Progenitor cell of endocrine pancreas (in vitro differentiated cells): Measurements from ENCODE around the gene SYNPO2. TPM values are rescaled to one million over a fixed set of nuclear protein-coding genes. Genes with fewer than 3 reads are reported as not detected.

ENCODE experiments used
- DNase-seq: peaks from one replicate; pipeline ENCODE4 v3.0.0; 2021; ENCODE audit warnings: low spot score; ENCODE audit not compliant: unreplicated experiment
- H3K27ac Mint-ChIP-seq: 2 replicates; pipeline ENCODE4 v1.8.0; 2021; ENCODE audit warnings: mild to moderate bottlenecking, moderate library complexity, mixed read lengths
- H3K27me3 Mint-ChIP-seq: 2 replicates; pipeline ENCODE4 v1.8.0; 2021; ENCODE audit warnings: mixed read lengths
- H3K36me3 Mint-ChIP-seq: 2 replicates; pipeline ENCODE4 v1.8.0; 2022; ENCODE audit warnings: mixed read lengths; ENCODE audit not compliant: insufficient read depth
- H3K4me1 Mint-ChIP-seq: 2 replicates; pipeline ENCODE4 v1.8.0; 2021; ENCODE audit warnings: low read depth, mixed read lengths
- H3K4me3 Mint-ChIP-seq: 2 replicates; pipeline ENCODE4 v1.8.0; 2021; ENCODE audit warnings: low read depth, mild to moderate bottlenecking, moderate library complexity, mixed read lengths
- H3K9me3 Mint-ChIP-seq: 2 replicates; pipeline ENCODE4 v1.8.0; 2021; ENCODE audit warnings: low read depth, mixed read lengths
- total RNA-seq: library from RNA; stranded (reverse); gene quantifications from 2 replicates; pipeline ENCODE4 v1.2.1, GENCODE V29; 2021
- TF ChIP-seq, protein P1 (sequence below): fragments of 200-600 bp; sonication (generic); IDR thresholded peaks from one replicate; pipeline ENCODE4 v1.5.0; 2021; ENCODE audit warnings: antibody characterized with exemption, mild to moderate bottlenecking; ENCODE audit not compliant: unreplicated experiment

The SYNPO2 gene
- total RNA-seq, 1 donor from 2014 or later, result 1.3 TPM

DNA sequence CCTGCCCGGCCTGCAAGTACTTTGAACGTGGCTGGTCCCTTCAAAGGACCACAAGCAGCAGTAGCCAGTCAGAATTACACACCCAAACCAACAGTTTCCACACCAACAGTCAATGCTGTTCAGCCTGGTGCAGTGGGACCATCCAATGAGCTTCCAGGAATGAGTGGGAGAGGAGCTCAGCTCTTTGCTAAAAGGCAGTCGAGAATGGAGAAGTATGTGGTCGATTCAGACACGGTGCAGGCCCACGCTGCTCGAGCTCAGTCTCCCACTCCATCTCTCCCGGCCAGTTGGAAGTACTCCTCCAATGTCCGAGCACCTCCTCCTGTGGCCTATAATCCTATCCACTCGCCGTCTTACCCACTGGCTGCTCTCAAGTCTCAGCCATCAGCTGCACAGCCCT, 142.6 kb downstream of the SYNPO2 start:
- H3K4me3 Mint-ChIP-seq, result no peak overlapping the region
- H3K27me3 Mint-ChIP-seq, result peaks cover 10% of the 10 kb centered on the region
- H3K27ac Mint-ChIP-seq, result no peak overlapping the region
- peaks cover 3% of the 10 kb centered on the region for H3K9me3 Mint-ChIP-seq
- no peak for DNase-seq
- H3K36me3 Mint-ChIP-seq, result no peaks in the 10 kb centered on the region
- peaks cover 3% of the 10 kb centered on the region for H3K4me1 Mint-ChIP-seq
- TF ChIP-seq, protein P1, sequence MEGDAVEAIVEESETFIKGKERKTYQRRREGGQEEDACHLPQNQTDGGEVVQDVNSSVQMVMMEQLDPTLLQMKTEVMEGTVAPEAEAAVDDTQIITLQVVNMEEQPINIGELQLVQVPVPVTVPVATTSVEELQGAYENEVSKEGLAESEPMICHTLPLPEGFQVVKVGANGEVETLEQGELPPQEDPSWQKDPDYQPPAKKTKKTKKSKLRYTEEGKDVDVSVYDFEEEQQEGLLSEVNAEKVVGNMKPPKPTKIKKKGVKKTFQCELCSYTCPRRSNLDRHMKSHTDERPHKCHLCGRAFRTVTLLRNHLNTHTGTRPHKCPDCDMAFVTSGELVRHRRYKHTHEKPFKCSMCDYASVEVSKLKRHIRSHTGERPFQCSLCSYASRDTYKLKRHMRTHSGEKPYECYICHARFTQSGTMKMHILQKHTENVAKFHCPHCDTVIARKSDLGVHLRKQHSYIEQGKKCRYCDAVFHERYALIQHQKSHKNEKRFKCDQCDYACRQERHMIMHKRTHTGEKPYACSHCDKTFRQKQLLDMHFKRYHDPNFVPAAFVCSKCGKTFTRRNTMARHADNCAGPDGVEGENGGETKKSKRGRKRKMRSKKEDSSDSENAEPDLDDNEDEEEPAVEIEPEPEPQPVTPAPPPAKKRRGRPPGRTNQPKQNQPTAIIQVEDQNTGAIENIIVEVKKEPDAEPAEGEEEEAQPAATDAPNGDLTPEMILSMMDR, result no peak

DNA sequence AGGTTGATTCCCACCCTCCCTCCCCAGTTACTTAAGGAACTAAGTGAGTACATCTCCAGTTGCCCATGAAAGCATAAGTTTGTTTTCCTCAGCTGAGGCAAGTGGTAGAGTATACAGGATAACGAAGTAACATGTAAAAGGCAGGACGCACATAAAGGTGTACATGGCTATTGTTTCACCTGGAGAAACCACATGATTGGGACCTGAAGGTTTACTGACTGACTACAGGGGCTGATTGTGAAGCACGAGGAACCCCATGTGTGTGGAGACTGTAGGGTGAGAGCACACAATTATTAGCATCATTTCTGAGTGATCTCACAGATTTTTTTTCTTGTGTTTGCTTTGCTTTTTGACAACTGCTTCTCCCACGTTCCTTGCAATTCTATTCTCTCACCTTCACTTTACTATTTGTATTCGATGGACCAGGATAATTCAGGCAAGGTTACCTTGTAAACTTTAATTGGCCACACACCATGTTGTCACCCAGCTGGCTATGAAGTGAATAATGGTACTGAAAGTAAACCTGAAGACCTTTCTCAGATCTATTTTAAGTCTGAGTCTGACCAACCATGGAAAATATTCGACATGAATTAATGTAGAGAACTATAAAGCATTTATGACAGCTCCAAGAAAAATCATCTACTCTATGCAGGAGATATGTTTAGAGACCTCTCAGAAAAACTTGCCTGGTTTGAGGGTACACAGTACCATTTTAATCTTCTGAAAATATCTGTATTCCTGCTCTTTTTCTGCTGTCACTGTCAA, 144.4 kb downstream of the SYNPO2 start:
- TF ChIP-seq, protein P1, result no peak
- H3K27me3 Mint-ChIP-seq, result peaks cover 3% of the 10 kb centered on the region
- H3K27ac Mint-ChIP-seq, result no peak overlapping the region
- H3K9me3 Mint-ChIP-seq, result peaks cover 3% of the 10 kb centered on the region
- H3K4me1 Mint-ChIP-seq, result no peaks in the 10 kb centered on the region
- H3K4me3 Mint-ChIP-seq, result no peak overlapping the region
- no peak for DNase-seq
- H3K36me3 Mint-ChIP-seq, result no peaks in the 10 kb centered on the region

DNA sequence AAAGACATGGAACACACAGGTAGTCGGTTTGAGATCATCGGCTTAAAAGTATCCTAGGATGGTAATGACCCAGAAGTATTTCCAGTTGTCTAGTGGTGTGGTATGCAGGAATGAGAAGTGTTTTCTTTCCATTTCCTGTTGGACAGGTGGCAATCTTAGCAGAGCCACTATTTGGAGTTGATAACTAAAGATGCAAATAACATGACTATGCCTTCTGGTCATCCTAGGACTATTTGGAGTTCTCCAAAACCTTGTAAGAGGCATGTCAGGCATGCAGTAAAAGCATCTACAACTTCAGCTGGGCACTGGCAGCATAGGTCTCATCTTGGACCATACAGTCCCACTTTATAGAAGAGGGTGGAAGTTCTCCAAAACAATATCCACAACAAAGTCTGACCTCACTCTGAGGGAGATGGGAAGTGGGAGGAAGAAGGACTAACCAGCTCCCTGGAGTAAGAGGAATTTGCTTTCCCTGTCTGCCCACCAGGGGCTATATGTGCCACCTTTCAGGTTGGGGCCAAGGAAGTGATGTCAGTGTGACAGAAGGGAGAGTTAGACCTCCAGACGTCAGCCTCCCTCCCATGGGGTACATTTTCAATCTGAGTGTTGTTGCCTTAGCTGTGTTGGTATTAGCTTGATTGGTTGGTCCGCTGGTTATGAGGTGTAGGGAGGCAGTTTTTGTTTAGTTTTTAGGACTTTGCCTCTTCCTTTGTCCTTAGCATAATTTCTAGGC, 145.8 kb downstream of the SYNPO2 start:
- no peaks in the 10 kb centered on the region for H3K36me3 Mint-ChIP-seq
- peaks cover 3% of the 10 kb centered on the region for H3K27me3 Mint-ChIP-seq
- peaks cover 3% of the 10 kb centered on the region for H3K9me3 Mint-ChIP-seq
- no peak for DNase-seq
- no peak overlapping the region for H3K4me3 Mint-ChIP-seq
- TF ChIP-seq, protein P1, result no peak
- H3K27ac Mint-ChIP-seq, result no peak overlapping the region
- H3K4me1 Mint-ChIP-seq, result no peaks in the 10 kb centered on the region

DNA sequence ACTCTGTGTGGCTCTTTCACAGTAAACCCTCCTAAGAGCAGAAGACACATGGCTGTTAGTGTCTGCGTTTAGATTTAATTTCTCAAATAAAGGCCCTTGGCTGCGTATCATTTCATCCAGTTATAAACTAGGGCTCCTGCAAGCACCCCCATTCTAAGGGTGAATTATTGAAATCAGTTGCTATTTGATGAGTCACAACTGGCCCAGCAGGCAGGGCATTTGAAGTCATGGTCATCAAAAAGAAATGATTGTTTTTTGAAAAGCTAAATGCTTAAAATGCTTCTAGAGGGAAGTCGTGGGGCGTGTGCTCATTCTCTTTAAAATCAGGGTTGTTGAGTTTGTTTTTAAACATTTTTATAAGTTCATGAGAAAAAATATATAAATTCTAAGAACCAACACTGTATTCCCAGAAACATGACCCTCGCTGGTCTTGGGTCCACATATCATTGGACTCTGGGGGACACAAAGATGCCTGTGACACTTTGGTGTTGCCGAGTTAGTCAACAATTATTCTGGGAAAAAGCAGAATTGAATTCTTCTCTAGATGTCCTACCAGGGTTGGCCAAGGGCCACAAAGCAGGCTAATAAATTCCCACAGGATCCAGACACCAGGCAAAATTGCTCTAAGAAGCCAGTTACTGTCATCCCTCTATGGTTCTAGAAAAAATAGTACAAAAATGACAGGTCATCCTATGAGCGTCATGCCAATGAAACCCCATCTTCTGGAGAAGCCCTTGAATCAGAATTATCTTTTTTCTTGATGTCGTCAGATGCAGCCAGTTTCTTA, 147.5 kb downstream of the SYNPO2 start:
- Mint-ChIP-seq H3K4me3 (no peak overlapping the region), H3K4me1 (peaks cover 12% of the 10 kb centered on the region), H3K27ac (no peak overlapping the region), H3K9me3 (no peaks in the 10 kb centered on the region), H3K36me3 (no peaks in the 10 kb centered on the region), H3K27me3 (no peaks in the 10 kb centered on the region)
- no peak for DNase-seq
- TF ChIP-seq, protein P1, result no peak

DNA sequence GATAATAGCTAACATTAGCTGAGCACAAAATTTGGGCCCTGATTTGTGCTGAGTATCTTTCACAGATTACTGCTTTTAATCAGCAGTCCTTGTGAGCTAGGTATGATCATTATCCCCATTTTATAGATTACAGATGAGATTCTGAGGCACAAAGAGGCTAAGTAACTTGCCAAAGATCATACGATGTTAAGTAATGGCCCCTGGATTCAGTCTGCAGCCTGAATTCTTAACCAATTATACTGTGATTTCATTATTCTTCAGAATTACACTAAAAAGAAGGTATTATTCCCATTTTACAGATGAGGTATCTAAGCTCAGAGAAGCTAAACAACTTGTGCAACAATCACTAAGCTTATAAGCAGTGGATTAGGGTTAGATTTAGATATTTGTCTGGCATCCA, 149.1 kb downstream of the SYNPO2 start:
- H3K27ac Mint-ChIP-seq, result no peak overlapping the region
- peaks cover 19% of the 10 kb centered on the region for H3K4me1 Mint-ChIP-seq
- no peak overlapping the region for H3K4me3 Mint-ChIP-seq
- no peaks in the 10 kb centered on the region for H3K9me3 Mint-ChIP-seq
- H3K27me3 Mint-ChIP-seq, result no peaks in the 10 kb centered on the region
- TF ChIP-seq, protein P1, result no peak
- no peaks in the 10 kb centered on the region for H3K36me3 Mint-ChIP-seq
- no peak for DNase-seq
